DND-41 (cell line): ENCODE data around the gene RPS16.

ENCODE experiments used
- ATAC-seq: fragments of 200-7000 bp; cut with Tn5 transposase; 3 replicates; pipeline ENCODE4 v1.9.1; 2021; ENCODE audit warnings: low read depth; ENCODE audit not compliant: insufficient read depth
- DNase-seq: peaks from one replicate; pipeline ENCODE4 v3.0.0-alpha.2; 2020
- H2AFZ ChIP-seq: 2 replicates; pipeline ENCODE4 v1.6.0; 2012; ENCODE audit warnings: low read depth, low read length
- H3K27ac ChIP-seq: 2 replicates; pipeline ENCODE4 v1.5.1; 2012; ENCODE audit warnings: low read length, inconsistent platforms
- H3K27me3 ChIP-seq: fragments of 200-600 bp; sonication (generic); 2 replicates; pipeline ENCODE4 v1.6.0; 2012; ENCODE audit warnings: low read length, mild to moderate bottlenecking, inconsistent platforms; ENCODE audit not compliant: insufficient read depth, poor library complexity
- H3K36me3 ChIP-seq: 2 replicates; pipeline ENCODE4 v1.5.1; 2012; ENCODE audit warnings: low read length, inconsistent platforms; ENCODE audit not compliant: insufficient read depth
- H3K4me1 ChIP-seq: 2 replicates; pipeline ENCODE4 v1.5.1; 2012; ENCODE audit warnings: mild to moderate bottlenecking, low read length; ENCODE audit not compliant: insufficient read depth
- H3K4me2 ChIP-seq: 2 replicates; pipeline ENCODE4 v1.6.0; 2012; ENCODE audit warnings: mild to moderate bottlenecking, moderate library complexity, low read length, inconsistent platforms; ENCODE audit not compliant: insufficient read depth
- H3K4me3 ChIP-seq, 2 experiments: fragments of 200-600 bp in 1 of 2; shearing (Covaris generic) in 1 of 2; 2 replicates each; pipeline ENCODE4 v1.5.1; 2012 to 2016; ENCODE audit warnings: inconsistent platforms in 2 of 2, low read length in 2 of 2, mild to moderate bottlenecking in 2 of 2, low read depth in 1 of 2, moderate library complexity in 1 of 2
- H3K79me2 ChIP-seq: 2 replicates; pipeline ENCODE4 v1.6.0; 2012; ENCODE audit warnings: low read length, inconsistent platforms; ENCODE audit not compliant: insufficient read depth
- H3K9ac ChIP-seq: 2 replicates; pipeline ENCODE4 v1.6.0; 2012; ENCODE audit warnings: low read depth, mild to moderate bottlenecking, inconsistent platforms, low read length, moderate library complexity
- H3K9me3 ChIP-seq: 2 replicates; pipeline ENCODE4 v1.5.1; 2012; ENCODE audit warnings: low read length, moderate library complexity, mild to moderate bottlenecking, inconsistent platforms; ENCODE audit not compliant: insufficient read depth, severe bottlenecking
- H4K20me1 ChIP-seq: 2 replicates; pipeline ENCODE4 v1.6.0; 2012; ENCODE audit warnings: low read length; ENCODE audit not compliant: insufficient read depth
- EZH2 ChIP-seq: IDR thresholded peaks from 3 replicates; pipeline ENCODE4 v1.6.1; 2012; ENCODE audit warnings: borderline replicate concordance, low read depth, mild to moderate bottlenecking, moderate library complexity, low read length, inconsistent platforms; ENCODE audit not compliant: severe bottlenecking
- TF ChIP-seq, protein P1 (sequence below): IDR thresholded peaks from 2 replicates; pipeline ENCODE4 v1.5.1; 2012; ENCODE audit warnings: borderline replicate concordance, low read length, moderate library complexity, mild to moderate bottlenecking; ENCODE audit not compliant: poor library complexity, severe bottlenecking; ENCODE audit errors: extremely low read depth

The RPS16 gene

DNA sequence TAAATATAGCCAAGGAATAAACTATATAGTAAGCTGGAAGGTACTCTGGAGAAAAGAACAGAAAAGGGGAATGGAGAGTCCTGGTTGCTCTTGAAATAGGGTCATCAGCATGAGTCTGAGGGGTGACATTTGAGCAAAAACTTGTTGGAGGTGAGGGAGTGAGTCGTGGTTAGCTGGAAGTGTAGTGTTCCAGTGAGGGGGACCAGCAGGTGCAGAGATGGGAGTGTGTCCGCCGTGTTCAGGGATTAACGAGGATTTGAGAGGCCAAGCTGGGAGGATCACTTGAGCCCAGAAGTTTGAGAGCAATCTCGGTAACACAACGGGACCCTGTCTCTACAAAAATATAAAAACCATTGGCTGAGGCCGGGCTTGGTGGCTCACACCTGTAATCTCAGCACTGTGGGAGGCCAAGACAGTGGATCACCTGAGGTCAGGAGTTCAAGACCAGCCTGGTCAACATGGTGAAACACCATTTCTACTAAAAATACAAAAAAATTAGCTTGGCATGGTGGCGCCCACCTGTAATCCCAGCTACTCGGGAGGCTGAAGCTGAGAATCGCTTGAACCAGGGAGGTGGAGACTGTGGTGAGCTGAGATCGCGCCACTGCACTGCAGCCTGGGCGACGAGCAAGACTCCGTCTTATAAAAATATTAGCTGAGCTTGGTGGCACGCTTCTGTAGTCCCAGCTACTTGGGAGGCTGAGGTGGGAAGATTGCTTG lies 10.8 kb upstream of the RPS16 start:
- Histone ChIP-seq H2AFZ (no peak overlapping the region), H3K9ac (peak overlapping the region; percentile 83), H3K27me3 (no peaks in the 10 kb centered on the region), H3K79me2 (peaks cover 72% of the 10 kb centered on the region), H3K4me1 (peaks cover 38% of the 10 kb centered on the region), H3K4me3 (peak overlapping the region; percentile 84 to 93; a peak in 3 of 4 replicates), H4K20me1 (peaks cover 25% of the 10 kb centered on the region), H3K9me3 (no peaks in the 10 kb centered on the region), H3K36me3 (peaks cover 27% of the 10 kb centered on the region), H3K4me2 (peak overlapping the region; percentile 67), H3K27ac (peak overlapping the region; percentile 80)
- TF ChIP-seq, protein P1, sequence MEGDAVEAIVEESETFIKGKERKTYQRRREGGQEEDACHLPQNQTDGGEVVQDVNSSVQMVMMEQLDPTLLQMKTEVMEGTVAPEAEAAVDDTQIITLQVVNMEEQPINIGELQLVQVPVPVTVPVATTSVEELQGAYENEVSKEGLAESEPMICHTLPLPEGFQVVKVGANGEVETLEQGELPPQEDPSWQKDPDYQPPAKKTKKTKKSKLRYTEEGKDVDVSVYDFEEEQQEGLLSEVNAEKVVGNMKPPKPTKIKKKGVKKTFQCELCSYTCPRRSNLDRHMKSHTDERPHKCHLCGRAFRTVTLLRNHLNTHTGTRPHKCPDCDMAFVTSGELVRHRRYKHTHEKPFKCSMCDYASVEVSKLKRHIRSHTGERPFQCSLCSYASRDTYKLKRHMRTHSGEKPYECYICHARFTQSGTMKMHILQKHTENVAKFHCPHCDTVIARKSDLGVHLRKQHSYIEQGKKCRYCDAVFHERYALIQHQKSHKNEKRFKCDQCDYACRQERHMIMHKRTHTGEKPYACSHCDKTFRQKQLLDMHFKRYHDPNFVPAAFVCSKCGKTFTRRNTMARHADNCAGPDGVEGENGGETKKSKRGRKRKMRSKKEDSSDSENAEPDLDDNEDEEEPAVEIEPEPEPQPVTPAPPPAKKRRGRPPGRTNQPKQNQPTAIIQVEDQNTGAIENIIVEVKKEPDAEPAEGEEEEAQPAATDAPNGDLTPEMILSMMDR, result no peak
- no peak for TF ChIP-seq EZH2
- DNase-seq, result no peak
- no peak for ATAC-seq

DNA sequence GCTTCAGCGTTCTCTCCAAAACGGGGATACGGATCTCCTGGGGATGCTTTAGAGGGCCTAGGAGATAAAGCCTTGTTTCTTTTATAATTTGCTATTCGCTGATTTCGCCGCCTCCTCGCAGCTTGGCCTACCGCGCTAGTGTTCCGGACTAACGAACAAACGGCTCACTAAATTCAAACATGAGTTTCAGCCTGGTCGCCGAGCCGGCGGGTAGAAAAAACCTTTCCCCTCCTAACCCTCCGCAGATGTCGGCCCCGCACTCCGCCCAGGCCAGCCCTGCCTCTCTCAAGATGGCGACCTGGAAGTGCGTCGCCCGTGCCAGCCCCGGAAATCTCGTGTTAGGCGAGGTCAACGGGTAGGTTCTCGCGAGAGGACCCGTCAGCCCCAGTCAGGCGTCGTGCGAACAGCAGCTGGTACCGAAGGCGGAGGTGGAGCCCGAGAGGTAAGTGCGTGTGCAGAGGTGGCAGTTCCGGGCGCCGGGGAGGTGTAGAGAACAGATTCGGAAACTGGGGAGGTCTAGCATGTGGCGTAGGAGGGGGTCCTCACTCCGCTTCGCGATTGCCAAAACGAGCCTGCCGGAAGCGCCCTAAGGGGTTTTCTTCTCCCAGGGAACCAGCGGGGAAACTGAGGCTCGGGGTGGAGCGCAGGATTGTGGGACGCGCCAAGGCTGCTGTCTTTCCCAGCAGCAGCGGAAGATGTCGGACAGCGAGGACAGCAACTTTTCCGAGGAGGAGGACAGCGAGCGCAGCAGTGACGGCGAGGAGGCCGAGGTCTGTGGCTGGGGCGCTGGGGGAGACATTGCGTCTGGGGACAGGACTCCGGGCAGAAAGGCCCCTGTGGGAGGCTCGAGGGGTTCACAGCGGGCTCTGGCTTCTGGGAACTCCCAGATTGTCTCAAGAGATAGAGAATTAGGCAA lies 9.7 kb upstream of the RPS16 start, which contains the start of gene SUPT5H:
Gene SUPT5H, plus strand, starts transcription at position 387 of the 916 bp plus-strand sequence. Its CDS starts 309 bp downstream, at position 696.
- Histone ChIP-seq H3K4me1 (peaks cover 47% of the 10 kb centered on the region), H3K9ac (peak within 1 kb of the TSS; percentile 83), H3K4me3 (peak within 1 kb of the TSS; percentile 84 to 93), H2AFZ (peak within 1 kb of the TSS; percentile 88), H3K27me3 (no peaks in the 10 kb centered on the region), H4K20me1 (peaks cover 19% of the 10 kb centered on the region), H3K79me2 (peaks cover 62% of the 10 kb centered on the region), H3K36me3 (peaks cover 24% of the 10 kb centered on the region), H3K4me2 (peak within 1 kb of the TSS; percentile 67), H3K27ac (peak within 1 kb of the TSS; percentile 95), H3K9me3 (no peaks in the 10 kb centered on the region)
- DNase-seq (peak; percentile 97), ATAC-seq (peak; percentile 99)
- no peak for TF ChIP-seq EZH2
- TF ChIP-seq, protein P1, result peak; percentile 7

DNA sequence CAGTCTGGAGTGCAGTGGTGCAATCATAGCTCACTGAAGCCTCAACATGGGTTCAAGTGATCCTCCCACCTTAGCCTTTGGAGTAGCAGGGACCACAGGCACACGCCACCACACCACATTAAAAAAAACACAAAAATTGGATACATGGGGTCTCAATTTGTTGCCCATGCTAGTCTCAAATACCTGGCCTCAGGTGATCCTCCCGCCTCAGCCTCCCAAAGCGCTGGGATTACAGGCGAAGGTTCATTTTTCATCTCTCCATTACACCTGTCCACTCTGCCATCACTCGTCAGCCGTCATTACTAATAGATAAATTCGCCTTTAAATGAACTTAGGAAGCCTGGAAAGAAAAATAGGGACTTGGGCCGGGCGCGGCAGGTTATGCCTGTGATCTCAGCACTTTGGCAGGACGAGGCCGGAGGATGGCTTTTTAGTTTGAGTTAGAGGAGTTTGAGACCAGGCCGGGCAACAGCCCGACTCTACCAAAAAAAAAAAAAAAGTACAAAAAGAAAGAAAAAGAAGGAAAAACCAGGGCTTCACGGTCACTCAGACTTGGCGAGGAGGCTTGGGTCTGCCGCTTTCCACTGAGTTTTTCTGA lies 8.9 kb upstream of the RPS16 start:
- Histone ChIP-seq H3K36me3 (peaks cover 24% of the 10 kb centered on the region), H3K4me2 (peak overlapping the region; percentile 67), H4K20me1 (peaks cover 16% of the 10 kb centered on the region), H3K27ac (peak overlapping the region; percentile 95), H3K27me3 (no peaks in the 10 kb centered on the region), H3K4me3 (peak overlapping the region; percentile 84 to 93), H3K9ac (peak overlapping the region; percentile 83), H3K79me2 (peaks cover 54% of the 10 kb centered on the region), H3K4me1 (peaks cover 49% of the 10 kb centered on the region), H2AFZ (peak overlapping the region; percentile 88), H3K9me3 (no peaks in the 10 kb centered on the region)
- DNase-seq (no peak), ATAC-seq (no peak)
- TF ChIP-seq, protein P1, result no peak
- no peak for TF ChIP-seq EZH2
